A172 (cell line): ENCODE data around the gene KBTBD13. TPM values are rescaled to one million over a fixed set of nuclear protein-coding genes. Genes with fewer than 3 reads are reported as not detected.
"Not testable (repeated sequence)": the region's sequence is repeated elsewhere in the genome, so short reads cannot be mapped to it uniquely, and the experiment has no call there.

Experiments used
- DNase-seq: peaks from one replicate; pipeline ENCODE4 v3.0.0-alpha.2; 2015; ENCODE audit warnings: low spot score
- total RNA-seq: library from RNA; depleted of rRNA; stranded (reverse); fragments of >200 nt; shearing (Covaris generic); gene quantifications from 2 replicates; pipeline ENCODE4 v1.2.3, GENCODE V29; 2014

KBTBD13 gene
- total RNA-seq, 1 experiment from 2014 or later: not detected

GRCh38 chr15:65069179-65069578, 7.4 kb upstream of the KBTBD13 start:
- DNase-seq: no peak

- no peak for DNase-seq
Observed at GRCh38 chr15:65069779-65070546, 6.6 kb upstream of the KBTBD13 start.

GRCh38 chr15:65071381-65071811, 5.2 kb upstream of the KBTBD13 start:
- DNase-seq: no peak

- DNase-seq: no peak
Observed at GRCh38 chr15:65072027-65072426, 4.5 kb upstream of the KBTBD13 start.

DNA sequence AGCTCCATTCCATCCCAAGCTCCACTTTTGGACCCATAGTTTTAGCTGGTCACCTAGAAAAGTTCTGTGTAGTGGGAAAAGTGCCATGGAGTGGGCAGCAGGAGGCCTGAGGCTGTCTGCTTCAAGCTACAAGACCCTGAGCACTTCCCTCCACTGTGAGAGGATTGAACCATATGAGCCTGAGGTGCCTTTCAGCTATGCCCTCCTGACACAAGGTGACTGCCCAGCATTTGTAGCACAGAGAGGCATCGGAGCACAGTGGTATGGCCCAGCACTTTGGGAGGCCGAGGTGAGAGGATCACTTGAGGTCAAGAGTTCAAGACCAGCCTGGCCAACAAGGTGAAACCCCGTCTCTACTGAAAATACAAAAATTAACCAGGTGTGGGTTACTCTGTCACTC, 3.9 kb upstream of the KBTBD13 start:
- no peak for DNase-seq

DNA sequence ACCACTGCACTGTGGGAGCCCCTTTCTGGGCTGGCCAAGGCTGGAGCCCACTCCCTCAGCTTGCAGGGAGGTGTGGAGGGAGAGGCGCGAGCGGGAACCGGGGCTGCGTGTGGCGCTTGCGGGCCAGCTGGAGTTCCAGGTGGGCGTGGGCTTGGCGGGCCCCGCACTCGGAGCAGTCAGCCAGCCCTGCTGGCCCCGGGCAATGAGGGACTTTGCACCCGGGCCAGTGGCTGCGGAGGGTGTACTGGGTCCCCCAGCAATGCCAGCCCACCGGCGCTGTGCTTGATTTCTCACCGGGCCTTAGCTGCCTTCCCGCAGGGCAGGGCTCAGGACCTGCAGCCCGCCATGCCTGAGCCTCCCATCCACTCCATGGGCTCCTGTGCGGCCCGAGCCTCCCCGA, 1.6 kb upstream of the KBTBD13 start:
- DNase-seq: not testable (repeated sequence)

DNA sequence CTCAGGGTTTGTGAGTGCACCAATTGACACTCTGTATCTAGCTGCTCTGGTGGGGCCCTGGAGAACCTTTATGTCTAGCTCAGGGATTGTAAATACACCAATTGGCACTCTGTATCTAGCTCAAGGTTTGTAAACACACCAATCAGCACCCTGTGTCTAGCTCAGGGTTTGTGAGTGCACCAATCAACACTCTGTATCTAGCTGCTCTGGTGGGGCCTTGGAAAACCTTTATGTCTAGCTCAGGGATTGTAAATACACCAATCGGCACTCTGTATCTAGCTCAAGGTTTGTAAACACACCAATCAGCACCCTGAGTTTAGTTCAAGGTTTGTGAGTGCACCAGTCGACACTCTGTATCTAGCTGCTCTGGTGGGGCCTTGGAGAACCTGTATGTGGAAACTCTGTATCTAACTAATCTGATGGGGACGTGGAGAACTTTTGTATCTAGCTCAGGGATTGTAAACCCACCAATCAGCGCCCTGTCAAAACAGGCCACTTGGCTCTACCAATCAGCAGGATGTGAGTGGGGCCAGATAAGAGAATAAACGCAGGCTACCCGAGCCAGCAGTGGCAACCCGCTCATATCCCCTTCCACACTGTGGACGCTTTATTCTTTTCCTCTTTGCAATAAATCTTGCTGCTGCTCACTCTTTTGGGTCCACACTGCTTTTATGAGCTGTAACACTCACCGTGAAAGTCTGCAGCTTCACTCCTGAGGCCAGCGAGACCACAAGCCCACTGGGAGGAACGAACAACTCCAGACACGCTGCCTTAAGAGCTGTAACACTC, 745 bp upstream of the KBTBD13 start:
- not testable (repeated sequence) for DNase-seq

- no peak for DNase-seq
Observed at GRCh38 chr15:65077291-65077980, 890 bp downstream of the KBTBD13 start.

DNA sequence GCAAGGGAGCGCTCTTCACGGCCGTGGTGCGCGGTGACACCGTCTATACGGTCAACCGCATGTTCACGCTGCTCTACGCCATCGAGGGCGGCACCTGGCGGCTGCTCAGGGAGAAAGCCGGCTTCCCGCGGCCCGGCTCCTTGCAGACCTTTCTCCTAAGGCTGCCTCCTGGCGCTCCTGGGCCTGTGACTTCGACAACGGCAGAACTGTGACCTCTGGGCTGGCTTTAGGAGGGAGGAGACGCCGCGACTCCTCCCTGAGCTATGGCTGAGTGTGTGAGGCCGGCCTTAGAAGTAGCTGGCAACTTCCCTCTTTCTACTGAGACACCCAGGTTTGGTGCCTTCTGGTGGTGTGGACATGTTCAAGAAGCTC, 1.4 kb downstream of the KBTBD13 start:
- no peak for DNase-seq

- no peak for DNase-seq
Observed at GRCh38 chr15:65079580-65079979, 3.0 kb downstream of the KBTBD13 start.

- DNase-seq: no peak
Observed at GRCh38 chr15:65081270-65081669, 4.7 kb downstream of the KBTBD13 start.

- DNase-seq: no peak
Observed at GRCh38 chr15:65081758-65082157, 5.2 kb downstream of the KBTBD13 start.

DNA sequence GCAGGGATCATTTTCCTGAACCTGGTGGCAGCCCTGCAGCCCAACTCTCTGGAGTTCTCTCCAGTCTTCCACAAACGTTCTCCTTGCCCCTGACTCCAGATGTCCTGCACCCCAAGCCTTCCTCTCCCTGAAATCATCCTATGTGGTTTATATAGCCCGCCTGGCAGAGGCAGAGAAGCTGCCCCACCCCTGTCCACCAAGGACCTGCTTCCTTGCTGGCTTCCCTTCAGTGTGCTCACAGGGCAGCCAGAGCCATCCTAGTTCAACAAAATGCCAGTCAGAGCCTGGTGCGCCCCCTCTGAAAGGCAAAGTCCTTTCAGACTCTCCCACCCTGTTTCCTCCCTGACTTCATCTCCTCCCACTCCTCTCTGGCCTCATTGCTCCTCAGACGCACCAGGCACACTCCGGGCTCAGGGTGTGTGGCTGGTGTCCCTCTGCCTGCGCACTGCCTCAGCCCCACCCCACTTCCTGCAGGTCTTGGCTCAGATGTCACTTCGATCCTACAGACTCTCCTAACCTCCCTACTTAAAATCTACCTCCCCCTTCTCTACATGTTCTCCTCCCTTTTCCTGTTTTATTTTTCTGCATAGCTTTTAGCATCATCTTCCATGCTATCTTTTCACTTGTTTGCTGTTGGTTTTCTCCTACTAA, 5.9 kb downstream of the KBTBD13 start:
- peak; percentile 23 for DNase-seq

- DNase-seq: no peak
Observed at GRCh38 chr15:65083262-65083701, 6.7 kb downstream of the KBTBD13 start.

GRCh38 chr15:65084500-65085206, 8.1 kb downstream of the KBTBD13 start:
- no peak for DNase-seq

- no peak for DNase-seq
Observed at GRCh38 chr15:65085207-65085753, 8.7 kb downstream of the KBTBD13 start.

DNA sequence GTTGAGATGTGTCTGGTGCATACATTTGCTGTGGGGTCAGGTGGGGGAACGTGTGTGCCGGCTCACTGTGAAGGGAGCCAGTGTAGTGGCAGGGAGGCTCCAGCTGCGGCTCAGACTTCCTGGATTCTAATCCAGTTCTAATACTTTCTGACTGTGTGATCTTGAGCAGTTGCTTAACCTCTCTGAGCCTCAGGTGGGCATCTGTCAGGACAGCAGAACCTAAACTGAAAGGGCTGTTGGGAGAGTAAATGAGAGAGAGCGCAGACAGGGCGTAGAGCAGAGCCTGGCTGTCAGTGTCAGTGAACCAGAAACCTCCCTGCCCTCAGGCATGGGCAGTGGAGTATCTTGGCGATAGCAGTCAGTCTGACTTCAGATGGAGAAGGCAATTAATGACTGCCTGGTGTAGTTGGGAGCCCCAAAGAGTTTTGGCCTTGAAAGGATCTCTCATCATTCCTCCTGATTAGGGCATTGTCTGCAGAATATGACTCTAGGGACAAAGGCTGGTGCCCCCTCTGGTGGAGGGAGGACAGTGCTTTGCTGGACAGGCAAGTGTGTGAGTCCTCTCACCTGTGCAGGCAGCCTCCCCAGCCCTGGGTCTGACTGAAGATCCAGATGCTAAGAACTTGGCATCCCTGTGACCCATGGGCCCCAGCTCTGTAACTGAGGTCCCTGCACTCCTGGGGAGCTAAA, 9.6 kb downstream of the KBTBD13 start:
- DNase-seq: peak; percentile 17

GRCh38 chr15:65086680-65087111, 10.2 kb downstream of the KBTBD13 start:
- DNase-seq: no peak

GRCh38 chr15:65087411-65087810, 10.9 kb downstream of the KBTBD13 start:
- DNase-seq: no peak
